IMR-90 (cell line): ENCODE results near the gene MYO1D. TPM values are rescaled to one million over a fixed set of nuclear protein-coding genes. Genes with fewer than 3 reads are reported as not detected.

Source experiments
- ATAC-seq: fragments of 200-7000 bp; cut with Tn5 transposase; 2 replicates; pipeline ENCODE4 v1.9.1; 2020; ENCODE audit warnings: low read depth, mild to moderate bottlenecking, moderate library complexity
- BruUV-seq: library from RNA; stranded (reverse); fragments of 400-500 nt; replicated peaks from 2 replicates; lab custom pipeline; 2021; lab: Mats Ljungman, UMichigan
- CTCF ChIA-PET: fragments of 300-600 bp; formaldehyde crosslinking; extraction: SDS; loops from one replicate; lab custom pipeline; 2021; ENCODE audit warnings: antibody characterized with exemption; lab: Yijun Ruan, JAX
- POLR2A ChIA-PET: fragments of 300-600 bp; sonication (Branson Sonifier 250); formaldehyde crosslinking; loops from one replicate; lab custom pipeline; 2022; ENCODE audit warnings: antibody characterized with exemption; ENCODE audit not compliant: unreplicated experiment; lab: Charles Lee
- DNase-seq: peaks from one replicate; pipeline ENCODE4 v3.0.0; 2013
- H2AFZ ChIP-seq: replicated peaks from 2 replicates; pipeline ENCODE3; 2013; ENCODE audit warnings: low read length, mild to moderate bottlenecking; ENCODE audit not compliant: poor library complexity
- H2AK5ac ChIP-seq: 2 replicates; pipeline ENCODE4 v1.6.1; 2013; ENCODE audit warnings: low read depth, low read length, inconsistent platforms
- H2AK9ac ChIP-seq: replicated peaks from 2 replicates; pipeline ENCODE3; 2013; ENCODE audit warnings: mild to moderate bottlenecking, low read depth, low read length, moderate library complexity; ENCODE audit not compliant: poor library complexity
- H2BK120ac ChIP-seq: 2 replicates; pipeline ENCODE4 v1.6.1; 2013; ENCODE audit warnings: low read depth, low read length, inconsistent platforms
- H2BK15ac ChIP-seq: 3 replicates; pipeline ENCODE4 v1.6.1; 2013; ENCODE audit warnings: low read depth, low read length, inconsistent platforms
- H2BK20ac ChIP-seq: 2 replicates; pipeline ENCODE4 v1.6.1; 2013; ENCODE audit warnings: low read depth, mild to moderate bottlenecking, inconsistent platforms, low read length, moderate library complexity
- H2BK5ac ChIP-seq: 2 replicates; pipeline ENCODE4 v1.6.1; 2013; ENCODE audit warnings: mild to moderate bottlenecking, low read depth, low read length, inconsistent platforms; ENCODE audit not compliant: poor library complexity, severe bottlenecking
- H3K14ac ChIP-seq: replicated peaks from 2 replicates; pipeline ENCODE4 v1.6.1; 2013; ENCODE audit warnings: low read depth, low read length, inconsistent platforms
- H3K18ac ChIP-seq: 2 replicates; pipeline ENCODE4 v1.6.1; 2013; ENCODE audit warnings: low read depth, low read length, control low read depth
- H3K23ac ChIP-seq: 2 replicates; pipeline ENCODE4 v1.6.1; 2013; ENCODE audit warnings: low read depth, low read length, inconsistent platforms
- H3K27ac ChIP-seq: 2 replicates; pipeline ENCODE4 v1.5.1; 2013; ENCODE audit warnings: mild to moderate bottlenecking, control low read depth, low read length; ENCODE audit not compliant: insufficient read depth
- H3K27me3 ChIP-seq: 2 replicates; pipeline ENCODE4 v1.6.1; 2013; ENCODE audit warnings: low read length; ENCODE audit not compliant: control insufficient read depth, insufficient read depth
- H3K36me3 ChIP-seq: 2 replicates; pipeline ENCODE4 v1.6.1; 2013; ENCODE audit warnings: low read length, mixed read lengths; ENCODE audit not compliant: control insufficient read depth, insufficient read depth
- H3K4ac ChIP-seq: 2 replicates; pipeline ENCODE4 v1.6.1; 2013; ENCODE audit warnings: low read depth, low read length, inconsistent platforms
- H3K4me1 ChIP-seq: 2 replicates; pipeline ENCODE4 v1.6.1; 2013; ENCODE audit warnings: low read length, mixed read lengths; ENCODE audit not compliant: control insufficient read depth, insufficient read depth
- H3K4me2 ChIP-seq: 2 replicates; pipeline ENCODE4 v1.6.1; 2013; ENCODE audit warnings: low read depth, mild to moderate bottlenecking, control low read depth, low read length, moderate library complexity
- H3K4me3 ChIP-seq: 2 replicates; pipeline ENCODE4 v1.5.1; 2013; ENCODE audit warnings: low read depth, mild to moderate bottlenecking, control low read depth, low read length, moderate library complexity; ENCODE audit not compliant: insufficient read depth
- H3K56ac ChIP-seq: 2 replicates; pipeline ENCODE4 v1.6.1; 2013; ENCODE audit warnings: low read length, inconsistent platforms; ENCODE audit not compliant: insufficient read depth; ENCODE audit errors: extremely low read depth
- H3K79me1 ChIP-seq, 2 experiments: 2 replicates each; pipeline ENCODE4 v1.6.1; 2013; ENCODE audit warnings: low read length in 2 of 2, inconsistent platforms in 1 of 2, low read depth in 1 of 2
- H3K9ac ChIP-seq: 2 replicates; pipeline ENCODE4 v1.6.1; 2013; ENCODE audit warnings: low read depth, low read length, control low read depth
- H3K9me1 ChIP-seq: 2 replicates; pipeline ENCODE4 v1.6.1; 2013; ENCODE audit warnings: low read length, inconsistent platforms; ENCODE audit not compliant: insufficient read depth
- H3K9me3 ChIP-seq: 2 replicates; pipeline ENCODE4 v1.6.1; 2013; ENCODE audit warnings: low read length; ENCODE audit not compliant: control insufficient read depth, insufficient read depth
- H4K20me1 ChIP-seq: 2 replicates; pipeline ENCODE4 v1.6.1; 2013; ENCODE audit warnings: low read length, inconsistent platforms; ENCODE audit not compliant: insufficient read depth
- H4K5ac ChIP-seq: 2 replicates; pipeline ENCODE4 v1.6.1; 2013; ENCODE audit warnings: mild to moderate bottlenecking, low read depth, low read length, control low read depth
- H4K8ac ChIP-seq, 2 experiments: 2 replicates each; pipeline ENCODE4 v1.6.1; 2013; ENCODE audit warnings: low read depth in 2 of 2, low read length in 2 of 2, control low read depth in 1 of 2, inconsistent platforms in 1 of 2
- H4K91ac ChIP-seq: 2 replicates; pipeline ENCODE4 v1.6.1; 2013; ENCODE audit warnings: low read depth, low read length, inconsistent platforms; ENCODE audit not compliant: insufficient read depth
- CEBPB ChIP-seq: IDR thresholded peaks from 2 replicates; pipeline ENCODE4 v1.6.1; 2012; ENCODE audit warnings: low read depth, low read length, improper control_type of control experiment
- MAFK ChIP-seq: IDR thresholded peaks from 2 replicates; pipeline ENCODE4 v1.6.1; 2012; ENCODE audit warnings: low read depth, low read length, improper control_type of control experiment
- MAZ ChIP-seq: IDR thresholded peaks from 2 replicates; pipeline ENCODE4 v1.6.1; 2012; ENCODE audit warnings: low read depth, mild to moderate bottlenecking, low read length, improper control_type of control experiment, moderate library complexity, borderline replicate concordance
- SMC3 ChIP-seq: fragments of 150-350 bp; IDR thresholded peaks from 2 replicates; pipeline ENCODE4 v1.6.1; 2016; ENCODE audit warnings: low read depth, mild to moderate bottlenecking, antibody characterized with exemption, low read length, moderate library complexity
- WGBS, 2 experiments: methylation state at CpG; one replicate each; pipeline versions ENCODE4 v1.1.5 to v1.1.7; 2013; ENCODE audit warnings: missing lambda C conversion rate in 2 of 2; ENCODE audit not compliant: insufficient read length in 1 of 2; ENCODE audit errors: extremely low coverage in 2 of 2; 5-methylcytosine and 5-hydroxymethylcytosine counted together
- dilution Hi-C: fragments of 300-500 bp; cut with HindIII; formaldehyde crosslinking; loops from one replicate; pipeline ENCODE4 v1.14.3; 2018; ENCODE audit warnings: low sequenced_read_pairs; ENCODE audit not compliant: unreplicated experiment
- in situ Hi-C: fragments of 300-500 bp; cut with MboI; formaldehyde crosslinking; loops from 3 replicates; pipeline ENCODE4 v1.14.3; 2019; ENCODE audit warnings: low sequenced_read_pairs, inconsistent platforms, mixed read lengths
- intact Hi-C: fragments of 100-400 bp; cut with micrococcal nuclease; formaldehyde crosslinking; loops from 2 replicates; pipeline ENCODE4 v1.10.0; 2022
- polyA plus RNA-seq, 3 experiments: library from polyadenylated mRNA; depleted of rRNA; stranded (reverse); fragments of >200 nt; gene quantifications; 2 replicates each; pipeline ENCODE4 v1.2.3, GENCODE V29; 2012; ENCODE audit warnings: low replicate concordance in 1 of 3
- total RNA-seq: library from RNA; depleted of rRNA; stranded (reverse); fragments of >200 nt; gene quantifications from 2 replicates; pipeline ENCODE4 v1.2.3, GENCODE V29; 2012

Gene MYO1D
- total and polyA plus RNA-seq, 2 of the 4 experiments (the other 2 are of a cell fraction), result 0.63 to 0.90 TPM

GRCh38 chr17:32794533-32795246, 82.2 kb downstream of the MYO1D start:
- BruUV-seq, result no TSS peak
- Histone ChIP-seq H4K8ac (no peak overlapping the region), H3K79me1 (no peaks in the 10 kb centered on the region), H3K4ac (no peak overlapping the region), H2AK9ac (no peak overlapping the region), H3K18ac (no peak overlapping the region), H3K56ac (no peak overlapping the region), H3K9ac (no peak overlapping the region), H3K4me1 (no peaks in the 10 kb centered on the region), H2AK5ac (no peak overlapping the region), H4K91ac (no peak overlapping the region), H3K4me2 (no peak overlapping the region), H4K5ac (no peak overlapping the region), H3K9me1 (no peaks in the 10 kb centered on the region), H3K27me3 (no peaks in the 10 kb centered on the region), H3K9me3 (no peaks in the 10 kb centered on the region), H3K4me3 (no peak overlapping the region), H2AFZ (no peak overlapping the region), H3K27ac (no peak overlapping the region), H3K23ac (no peak overlapping the region), H2BK15ac (no peak overlapping the region), H2BK5ac (no peak overlapping the region), H2BK20ac (no peak overlapping the region), H2BK120ac (no peak overlapping the region), H3K14ac (no peak overlapping the region), H4K20me1 (no peaks in the 10 kb centered on the region), H3K36me3 (no peaks in the 10 kb centered on the region)
- intact Hi-C loops (no loop called here), dilution Hi-C loops (no loop called here), in situ Hi-C loops (loop anchor here (25.0 kb wide), 2 partner anchors 118 to 968 kb away; no protein-coding TSS in a partner anchor)
- TF ChIP-seq CEBPB, result no peak
- TF ChIP-seq SMC3, result no peak
- TF ChIP-seq MAFK, result no peak
- no peak for TF ChIP-seq MAZ
- ATAC-seq (no peak), DNase-seq (no peak)
- CTCF ChIA-PET, result interaction anchor here (1.2 kb wide), 1 partner anchor 255 kb away, joined by 4 read pairs; no protein-coding TSS in a partner anchor
- POLR2A ChIA-PET, result no interaction called here
- 20% methylated on average over 1 of the region's 7 CpGs; no CpG with 5 or more reads in 1 of the 2 experiments for WGBS, 2 experiments
